GM19324 (cell line): ENCODE results near the gene PTPN14.

Experiments
- ATAC-seq: cut with Tn5 transposase; IDR thresholded peaks from one replicate; pipeline ENCODE4 v1.9.1; 2021; ENCODE audit warnings: mild to moderate bottlenecking, moderate library complexity; ENCODE audit not compliant: unreplicated experiment, low FRiP score

The PTPN14 gene

DNA sequence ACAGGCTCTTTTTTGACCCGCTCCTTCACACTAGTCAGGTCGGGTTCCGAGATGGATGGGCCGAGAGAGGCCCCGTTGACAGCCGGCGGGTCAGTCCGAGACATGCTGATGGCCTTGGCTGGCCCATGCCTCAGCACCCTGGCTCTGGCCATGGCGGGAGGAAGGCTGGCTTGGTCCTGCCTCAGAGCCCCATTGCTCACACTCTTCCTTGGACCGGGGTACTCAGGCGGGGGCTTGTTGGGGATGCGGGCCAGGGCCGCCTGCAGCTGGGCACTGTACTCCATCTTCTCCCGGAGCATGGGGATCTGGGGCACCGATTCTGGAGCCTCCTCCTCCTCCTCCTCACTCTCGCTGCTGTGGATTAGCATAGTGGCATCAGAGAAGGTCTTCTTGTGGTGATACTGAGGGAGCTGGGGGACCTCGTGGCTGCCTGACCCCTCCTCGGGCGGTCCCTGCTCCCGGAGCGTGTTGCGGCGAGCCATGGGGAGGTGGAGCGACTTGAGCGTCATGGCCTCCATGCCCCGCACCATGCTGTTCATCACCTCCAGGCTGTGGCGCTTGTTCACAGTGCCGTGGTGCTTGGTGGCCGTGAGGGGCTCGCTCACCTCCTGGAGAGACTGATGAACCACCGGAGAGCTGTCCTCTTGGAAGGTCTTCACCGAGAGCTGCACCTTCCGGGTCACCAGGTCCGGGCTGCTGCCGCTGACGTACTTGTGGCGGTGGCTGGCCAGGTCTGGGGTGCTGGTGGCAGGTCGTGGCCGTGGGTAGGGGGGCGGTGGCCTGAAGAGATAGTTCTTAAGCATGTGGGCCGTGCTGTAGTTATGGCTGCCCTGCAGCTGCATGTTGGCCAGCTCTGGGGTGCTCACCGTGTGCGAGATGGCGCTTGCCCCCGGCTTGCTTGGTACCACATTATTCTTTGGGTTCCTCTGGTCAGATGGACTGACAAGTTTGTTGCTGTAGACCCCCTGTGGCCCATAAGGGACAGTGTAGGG, 167.7 kb downstream of the PTPN14 start:
- ATAC-seq: no peak

DNA sequence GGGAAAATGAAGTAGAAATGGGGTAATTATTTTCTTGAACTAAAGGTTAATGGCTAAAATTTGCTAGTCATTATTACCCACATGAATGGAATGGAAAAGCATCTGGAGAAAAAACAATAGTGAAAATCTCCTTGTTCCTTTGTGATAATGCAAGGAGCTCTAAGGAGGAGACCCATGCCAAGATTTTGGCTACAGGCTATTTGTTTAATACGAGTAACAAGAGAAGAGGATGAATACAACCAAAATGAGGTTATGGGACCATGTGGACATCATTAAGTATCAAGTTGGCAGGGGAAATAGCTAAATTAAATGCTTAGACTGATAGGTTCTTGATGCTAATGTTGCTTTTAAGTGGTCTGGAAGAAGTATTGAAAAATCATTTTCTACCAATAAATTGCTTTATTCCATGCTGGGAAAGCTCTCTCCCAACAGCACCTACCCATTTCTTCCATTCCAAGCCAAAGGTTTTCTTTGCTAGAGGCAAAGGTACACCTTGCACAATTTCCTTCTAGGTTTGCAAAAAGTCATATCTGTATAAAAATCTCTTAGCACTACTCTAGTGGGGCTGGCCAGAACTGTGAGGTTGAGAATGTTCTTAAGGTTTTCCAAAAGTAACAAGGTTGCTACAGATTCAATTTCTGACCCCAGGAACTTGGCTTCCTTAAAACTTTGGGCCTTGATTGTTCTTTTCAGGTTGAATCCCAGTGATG, 170.3 kb downstream of the PTPN14 start:
- no peak for ATAC-seq

DNA sequence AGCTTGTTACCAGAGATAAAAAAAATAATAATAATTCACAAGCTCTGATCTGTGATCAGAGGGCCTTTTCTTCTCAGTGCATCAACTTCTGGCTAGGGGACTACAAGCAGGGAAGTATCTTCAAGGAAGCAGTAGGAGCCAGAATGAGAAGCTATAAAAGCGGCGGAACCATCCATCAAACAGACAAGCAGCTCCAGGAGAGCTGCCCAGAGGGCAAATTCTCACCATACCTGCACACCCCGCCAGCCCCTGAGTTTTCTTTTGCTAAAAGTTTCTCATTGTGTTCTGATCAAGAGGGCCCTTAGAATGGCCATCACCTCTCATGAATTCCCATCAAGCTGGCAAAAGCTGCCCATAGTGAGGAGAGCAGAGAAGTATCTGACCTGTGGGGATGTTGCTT, 171.0 kb downstream of the PTPN14 start:
- no peak for ATAC-seq

DNA sequence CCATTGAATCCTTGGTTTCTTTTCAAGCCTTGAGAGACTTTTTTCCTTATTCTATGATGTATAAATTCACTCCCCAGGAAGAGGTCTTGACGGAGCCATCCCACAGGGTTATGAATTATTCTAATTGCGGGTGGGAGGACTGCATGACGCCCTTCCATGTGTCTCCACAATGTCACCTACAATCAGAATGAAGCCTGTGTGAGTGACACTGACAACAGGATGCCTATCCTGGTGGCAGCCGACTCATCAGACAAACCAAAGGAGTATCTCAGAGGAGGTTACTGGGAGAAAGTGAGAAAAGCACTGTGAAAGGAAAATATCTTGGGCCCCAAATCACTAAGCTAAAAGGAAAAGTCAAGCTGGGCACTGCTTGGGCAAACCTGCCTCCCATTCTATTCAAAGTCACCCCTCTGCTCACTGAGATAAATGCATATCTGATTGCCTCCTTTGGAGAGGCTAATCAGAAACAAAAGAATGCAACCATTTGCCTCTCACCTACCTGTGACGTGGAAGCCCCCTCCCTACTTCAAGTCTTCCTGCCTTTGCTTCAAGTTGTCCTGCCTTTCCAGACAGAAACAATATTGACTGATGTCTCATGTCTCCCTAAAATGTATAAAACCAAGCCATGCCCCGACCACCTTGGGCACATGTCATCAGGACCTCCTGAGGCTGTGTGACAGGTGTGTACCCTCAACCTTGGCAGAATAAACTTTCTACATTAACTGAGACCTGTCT, 172.0 kb downstream of the PTPN14 start:
- ATAC-seq: no peak

DNA sequence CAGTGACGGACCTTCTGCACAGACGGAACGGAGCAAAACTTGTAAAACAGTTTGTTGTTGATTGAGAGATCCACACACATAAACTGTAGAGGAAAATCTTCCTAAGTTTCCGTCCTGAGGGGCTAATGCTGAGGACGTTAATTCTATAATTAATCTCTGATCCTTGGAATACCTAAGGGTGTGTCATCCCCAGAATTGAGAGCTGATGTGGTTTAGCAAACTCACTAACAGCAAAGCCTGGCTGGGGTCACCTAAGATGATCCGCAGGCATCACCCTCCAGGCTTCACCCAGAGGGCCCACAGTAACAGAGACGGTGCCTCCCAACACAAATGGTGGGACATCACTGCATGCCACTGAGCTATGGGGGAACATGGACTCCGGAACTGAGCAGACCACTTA, 172.9 kb downstream of the PTPN14 start:
- ATAC-seq: no peak

DNA sequence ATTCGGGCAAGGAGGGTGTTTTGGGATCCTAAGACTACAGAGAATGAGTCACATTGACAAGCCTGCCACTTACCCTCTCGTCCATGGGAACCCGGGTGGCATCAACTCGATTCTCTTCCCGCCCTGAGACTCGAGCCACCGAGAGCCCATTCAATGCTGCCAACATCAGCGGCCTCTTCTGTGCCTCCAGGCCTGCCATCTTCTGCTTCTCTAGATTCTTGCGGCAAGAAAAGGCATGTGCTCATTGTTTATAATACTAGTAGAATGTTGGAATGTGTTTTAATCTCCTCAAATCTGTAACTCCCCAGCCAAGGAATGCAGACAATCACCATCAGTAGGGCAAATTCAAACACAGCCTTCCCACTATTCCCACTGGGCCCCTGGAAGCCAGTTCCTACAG, 173.5 kb downstream of the PTPN14 start:
- ATAC-seq: no peak

DNA sequence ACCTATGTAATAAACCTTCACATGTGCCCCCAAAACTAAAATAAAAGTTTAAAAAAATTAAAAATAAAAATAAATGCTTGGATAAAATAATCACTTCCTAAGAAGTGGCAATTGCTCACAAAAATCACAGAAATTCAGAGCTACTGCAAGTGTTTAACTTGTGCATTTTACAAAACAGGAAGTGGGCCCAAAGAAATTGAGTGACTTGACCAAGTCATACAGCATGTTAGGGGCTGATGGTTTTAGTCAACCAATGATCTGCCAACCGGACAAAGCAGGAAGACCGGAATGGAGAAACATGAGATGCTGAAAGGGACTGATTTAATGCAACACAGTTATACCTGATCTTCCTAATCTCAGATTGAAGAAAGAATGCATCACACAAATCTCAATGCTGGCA, 173.9 kb downstream of the PTPN14 start:
- no peak for ATAC-seq

DNA sequence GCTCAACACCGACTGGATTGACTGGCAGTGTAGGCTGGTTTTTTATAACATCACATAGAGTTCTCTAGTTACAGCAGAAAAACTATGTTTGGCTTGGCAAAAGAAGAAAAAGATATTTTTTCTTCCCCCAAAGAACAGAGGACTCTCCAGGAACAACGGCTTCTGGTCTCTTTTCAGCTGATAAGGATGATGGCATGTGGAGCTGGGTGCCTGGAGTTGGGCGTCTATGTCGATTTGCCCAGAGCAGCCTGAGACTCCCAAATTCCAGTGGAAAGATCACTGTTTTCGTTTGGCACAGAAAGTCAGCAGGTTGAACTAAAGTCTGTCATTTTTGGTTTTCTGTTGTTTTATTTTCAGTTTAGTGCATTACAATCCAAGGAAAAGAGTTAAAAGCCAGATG, 179.3 kb downstream of the PTPN14 start:
- no peak for ATAC-seq

DNA sequence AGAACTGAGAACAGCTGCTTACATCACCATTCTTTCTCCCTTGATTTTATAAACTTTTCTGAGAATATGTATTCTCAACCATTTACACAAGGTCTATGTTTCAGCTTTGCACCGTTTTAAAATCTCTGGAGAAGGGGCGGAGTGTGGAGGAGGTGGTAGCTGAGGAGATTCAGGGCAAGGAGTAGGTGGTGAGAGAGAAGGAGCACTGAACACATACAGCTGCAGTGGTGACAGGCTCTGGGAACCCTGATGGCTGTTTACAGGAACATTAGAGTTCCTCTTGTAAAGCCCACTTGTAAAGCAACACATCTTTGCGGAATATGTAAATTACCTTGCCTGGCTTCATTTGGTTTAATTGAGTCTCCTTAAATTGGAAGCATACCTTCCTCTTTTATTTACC, 180.8 kb downstream of the PTPN14 start:
- no peak for ATAC-seq

DNA sequence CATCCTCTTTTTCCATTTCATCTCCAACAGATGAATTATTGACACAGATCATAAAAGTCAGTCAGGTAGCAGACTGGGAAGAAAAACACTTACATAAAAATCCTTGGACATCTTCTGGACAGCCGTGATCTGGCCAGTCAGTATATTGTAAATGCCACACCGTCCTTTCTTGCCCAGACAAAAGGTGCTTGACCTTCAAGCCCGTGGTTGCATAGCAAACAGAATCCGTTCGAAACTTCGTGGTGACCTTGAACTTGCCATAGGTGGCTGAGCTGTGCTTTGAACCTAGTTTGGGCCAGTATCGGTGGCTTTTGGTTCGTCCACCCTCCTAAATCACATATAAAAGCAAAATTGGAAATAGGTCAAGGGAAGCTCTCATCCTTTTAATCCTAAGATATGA, 182.0 kb downstream of the PTPN14 start:
- no peak for ATAC-seq

DNA sequence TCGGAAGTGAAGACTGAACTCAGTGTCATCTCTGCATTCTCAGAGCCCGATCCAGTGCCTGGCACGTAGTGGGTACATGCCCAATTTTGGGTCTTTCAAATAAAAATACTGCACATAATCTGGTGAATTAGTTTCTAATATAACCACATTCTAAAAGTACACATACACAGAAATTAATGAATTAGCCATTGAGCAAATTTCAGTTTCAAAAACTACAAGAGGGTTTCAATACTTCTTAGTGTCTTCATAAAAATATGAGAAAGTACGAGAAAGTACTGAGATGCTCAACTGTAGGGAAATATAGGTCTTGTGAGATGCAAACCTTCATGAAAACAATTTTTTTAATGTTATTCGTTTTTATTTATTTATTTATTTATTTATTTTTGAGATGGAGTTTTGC, 183.6 kb downstream of the PTPN14 start:
- ATAC-seq: no peak

DNA sequence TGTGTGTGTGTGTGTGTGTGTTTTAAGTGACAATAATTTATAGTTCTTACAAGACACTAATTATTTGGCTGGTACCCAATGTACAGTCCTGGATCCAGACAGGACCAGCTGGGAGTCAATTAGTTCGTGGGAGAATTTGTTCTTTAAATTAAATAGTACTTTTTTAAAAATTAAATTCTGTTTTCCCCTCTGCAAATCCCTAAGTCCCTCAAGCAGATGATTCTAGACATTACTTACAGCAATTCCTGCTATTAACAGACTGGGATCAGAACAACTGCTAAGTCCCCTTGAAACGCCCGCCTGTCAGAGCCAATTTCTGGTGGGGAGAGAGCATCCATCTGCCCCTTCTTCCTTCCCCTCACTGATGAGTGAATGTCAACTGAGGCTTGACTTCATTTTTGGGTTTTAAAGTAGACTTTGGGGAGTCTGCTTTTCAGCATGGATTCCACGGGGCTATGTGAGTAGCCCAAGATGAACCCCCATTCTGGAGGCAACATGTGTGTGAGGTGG, 186.6 kb downstream of the PTPN14 start:
- ATAC-seq: no peak

DNA sequence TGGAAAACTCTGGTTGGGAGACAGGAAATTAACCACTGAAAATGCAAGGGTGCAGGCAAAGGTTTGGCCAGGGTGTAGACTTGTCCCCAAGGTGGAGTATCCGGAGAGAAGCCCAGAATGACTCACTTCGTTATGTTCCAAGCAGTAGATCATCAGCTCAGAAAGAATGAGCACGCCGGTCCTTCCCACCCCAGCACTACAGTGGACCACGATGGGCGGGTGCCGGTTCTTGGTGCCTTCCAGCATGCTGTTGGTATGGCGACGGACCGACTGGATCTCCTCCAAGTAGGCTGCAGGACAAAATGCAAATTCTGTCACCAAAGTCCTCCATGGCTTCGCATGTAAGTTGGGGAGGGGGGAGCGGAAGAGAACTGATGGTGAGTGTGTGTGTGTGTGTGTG, 187.0 kb downstream of the PTPN14 start:
- no peak for ATAC-seq

DNA sequence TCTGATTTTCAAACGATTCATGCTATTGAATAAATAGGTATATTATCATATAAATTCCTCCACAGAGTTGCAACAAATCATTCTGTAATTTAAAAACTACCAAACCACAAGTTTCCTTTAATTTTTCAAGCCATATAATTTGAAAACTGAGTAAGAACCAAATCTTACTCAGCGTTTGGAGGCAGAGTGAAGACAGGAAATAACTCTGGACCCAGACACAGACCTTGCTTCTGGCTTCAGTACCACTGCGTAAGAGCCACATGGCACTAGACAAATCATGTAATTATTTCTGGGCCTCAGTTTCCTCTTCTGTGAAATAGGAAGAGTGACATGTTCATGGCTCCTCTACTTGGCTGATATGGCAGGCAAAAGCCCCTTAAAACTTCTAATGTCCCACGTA, 188.0 kb downstream of the PTPN14 start:
- ATAC-seq: no peak

DNA sequence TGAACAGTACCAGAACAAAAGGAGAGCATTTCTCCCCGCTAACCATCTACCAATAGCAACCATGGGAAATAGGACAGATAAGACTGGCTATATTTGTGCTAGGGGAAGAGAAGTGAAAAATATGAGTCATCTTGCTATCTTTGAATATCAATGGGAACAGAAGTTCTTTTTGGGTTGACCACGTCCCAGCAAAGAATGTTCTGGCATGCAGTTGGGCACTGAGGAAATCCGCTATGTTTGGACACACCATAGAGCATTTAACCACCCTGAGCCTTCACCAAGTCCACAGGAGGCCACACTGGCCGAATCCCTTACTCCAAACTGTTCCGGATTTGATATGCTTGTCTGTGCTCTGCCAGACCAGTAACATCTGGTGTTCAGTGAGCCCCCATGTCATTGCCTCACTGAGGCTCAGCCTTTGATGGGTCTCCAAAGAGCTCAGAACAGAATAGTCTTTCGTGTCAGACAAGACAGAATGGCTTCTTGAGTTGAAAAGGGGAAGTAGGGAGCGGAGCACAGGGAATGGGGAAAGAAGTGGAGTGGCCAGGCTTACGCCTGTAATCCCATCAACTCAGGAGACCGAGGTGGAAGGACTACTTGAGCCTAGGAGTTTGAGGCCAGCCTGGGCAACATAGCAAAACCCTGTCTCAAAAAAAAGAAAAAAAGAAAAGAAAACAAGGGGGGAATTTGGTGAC, 189.1 kb downstream of the PTPN14 start:
- no peak for ATAC-seq

DNA sequence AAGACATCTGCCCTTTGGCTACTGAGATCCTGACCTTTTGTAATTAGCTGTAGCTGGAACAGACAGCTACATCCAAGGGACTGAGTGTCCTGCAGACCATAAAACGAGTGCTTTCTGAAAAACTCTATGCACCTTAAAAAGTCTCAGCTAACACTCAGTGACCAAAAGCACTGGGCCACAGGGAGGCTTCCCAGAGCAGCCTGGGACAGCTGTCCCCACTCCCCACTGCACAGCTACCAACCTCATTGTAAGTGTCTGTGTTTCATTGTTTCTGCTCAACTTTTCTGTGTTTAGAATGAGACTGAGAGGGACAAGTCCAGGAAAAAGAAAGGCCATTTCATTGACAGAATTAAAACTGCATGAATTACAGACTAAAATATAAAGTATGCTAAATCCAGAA, 189.8 kb downstream of the PTPN14 start:
- ATAC-seq: no peak

DNA sequence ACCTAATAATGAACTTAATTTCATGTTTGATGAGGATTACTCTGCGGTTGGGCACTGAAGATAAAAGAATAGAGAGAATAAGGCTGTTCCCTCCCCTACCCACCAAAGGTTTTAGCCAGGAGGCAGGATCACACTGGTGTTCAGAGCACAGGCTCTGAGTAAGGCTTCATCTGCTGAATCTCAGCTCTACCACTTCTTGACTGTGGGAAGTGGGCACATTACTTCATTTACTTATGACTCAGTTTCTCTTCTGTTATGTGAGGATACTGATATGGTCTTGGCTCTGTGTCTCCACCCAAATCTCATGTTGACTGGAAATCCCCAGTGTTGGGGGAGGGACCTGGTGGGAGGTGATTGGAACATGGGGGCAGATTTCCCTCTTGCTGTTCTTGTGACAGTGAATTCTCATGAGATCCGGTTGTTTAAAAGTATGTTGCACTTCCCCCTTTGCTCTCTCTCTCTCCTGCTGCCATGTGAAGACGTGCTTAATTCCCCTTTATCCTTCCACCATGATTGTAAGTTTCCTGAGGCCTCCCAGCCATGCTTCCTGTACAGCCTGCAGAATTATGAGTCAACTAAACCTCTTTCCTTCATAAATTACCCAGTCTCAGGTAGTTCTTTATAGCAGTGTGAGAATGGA, 190.8 kb downstream of the PTPN14 start:
- no peak for ATAC-seq

DNA sequence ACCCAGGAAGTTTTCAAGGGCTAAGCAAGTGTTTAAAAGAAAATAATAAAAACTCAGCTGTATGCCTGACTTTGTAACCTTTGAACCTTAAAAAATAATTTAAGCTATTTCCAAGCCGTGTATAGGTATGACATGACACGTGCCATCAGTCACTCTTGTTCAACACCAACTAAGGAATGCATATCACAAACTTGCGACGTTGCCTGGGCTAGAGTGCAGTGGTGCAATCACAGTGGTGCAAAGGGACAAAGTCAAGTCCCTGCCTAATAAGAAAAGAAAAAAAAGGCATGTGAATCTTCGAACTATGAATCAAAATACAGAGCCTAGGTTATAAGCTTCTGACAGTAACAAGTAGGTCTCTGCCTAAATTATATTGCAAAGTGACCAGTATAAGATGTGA, 191.3 kb downstream of the PTPN14 start:
- no peak for ATAC-seq

DNA sequence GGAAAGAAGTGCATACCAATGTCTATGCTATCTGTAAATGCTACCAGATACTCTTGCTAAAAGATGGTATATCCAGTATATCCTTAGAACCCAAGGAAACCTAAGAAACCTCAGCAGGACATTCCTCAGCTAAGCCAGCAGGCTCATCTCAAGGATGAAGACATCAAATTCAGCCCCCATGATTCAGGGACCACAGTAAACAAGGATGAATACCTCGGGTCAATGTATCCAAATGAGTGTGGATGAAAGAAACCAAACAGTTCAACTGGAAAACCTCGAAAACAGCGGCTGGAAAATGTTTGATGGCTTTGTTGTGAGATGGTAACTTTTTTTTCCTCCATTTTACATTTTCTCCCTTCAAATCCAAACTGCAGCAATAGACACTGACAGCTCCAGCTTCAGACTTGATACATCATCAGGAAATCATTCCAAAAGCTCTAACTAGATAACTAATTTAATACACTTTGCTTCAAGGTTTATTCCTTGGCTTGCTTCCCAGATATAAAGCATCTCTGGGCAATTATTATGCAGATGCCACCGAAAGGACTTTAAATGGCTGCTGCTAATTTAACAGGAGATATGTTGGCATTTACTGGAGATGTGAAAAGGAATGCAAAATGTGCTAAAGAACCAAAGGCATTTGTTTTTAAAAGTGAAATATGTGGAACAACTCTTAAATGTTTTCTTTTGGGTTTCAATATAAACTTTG, 196.8 kb downstream of the PTPN14 start:
- no peak for ATAC-seq
